Measurements from ENCODE around the gene SNAP47.

DNA sequence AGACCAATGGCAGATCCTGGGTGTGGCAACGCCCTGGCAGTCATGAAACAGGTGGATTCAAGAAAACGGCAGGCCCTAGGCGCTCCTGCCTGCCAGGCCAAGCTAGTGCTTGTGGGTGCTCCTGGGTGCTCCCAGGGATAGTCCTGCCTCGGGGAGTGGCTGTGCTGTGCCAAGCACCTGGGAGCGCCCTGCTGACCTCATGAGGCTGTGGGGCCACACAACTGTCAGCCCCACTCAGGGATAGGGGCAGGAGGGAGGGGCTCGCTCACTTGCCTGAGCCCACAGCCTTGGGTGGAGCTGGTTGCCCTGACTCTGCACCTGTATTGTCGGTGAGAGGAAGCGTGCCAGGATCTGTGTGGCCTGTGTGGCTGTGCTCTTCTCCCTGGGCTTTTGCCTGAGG, 9.4 kb downstream of the SNAP47 start:
- TF ChIP-seq GATA2 (IDR thresholded peaks at IDR 0.05; ENCODE audit: low read depth, low read length) (no peak), GATA3 (IDR thresholded peaks at IDR 0.05; ENCODE audit: low read depth, low read length) (no peak)

All from SH-SY5Y (cell line).